ENCODE results near the gene KCNH5. TPM values are rescaled to one million over a fixed set of nuclear protein-coding genes. Genes with fewer than 3 reads are reported as not detected.

KCNH5 gene
- total RNA-seq, 2 donors from 2014 or later: not detected

- Histone ChIP-seq H3K27me3 (replicated peaks; ENCODE audit: insufficient read depth) (no peaks in the 10 kb centered on the region), H3K36me3 (no peaks in the 10 kb centered on the region), H3K27ac (no peak overlapping the region), H3K9me3 (no peaks in the 10 kb centered on the region), H3K4me3 (no peak overlapping the region), H3K4me1 (ENCODE audit: control insufficient read depth in 1 of 2, low read depth in 2 of 2) (no peaks in the 10 kb centered on the region)
- DNase-seq (ENCODE audit: low spot score): no peak
- no peak for ATAC-seq (ENCODE audit: insufficient number of reproducible peaks, low FRiP score, low read depth)
- TF ChIP-seq CTCF (IDR thresholded peaks at IDR 0.05): no peak
Measured at GRCh38 chr14:62889364-62889763, 155.9 kb downstream of the KCNH5 start.

- H3K27me3 ChIP-seq (replicated peaks; ENCODE audit: insufficient read depth): no peaks in the 10 kb centered on the region
- no peak overlapping the region for H3K4me3 ChIP-seq
- DNase-seq (ENCODE audit: low spot score) (no peak), ATAC-seq (ENCODE audit: insufficient number of reproducible peaks, low FRiP score, low read depth) (no peak)
- TF ChIP-seq CTCF (IDR thresholded peaks at IDR 0.05): no peak
- H3K27ac ChIP-seq: no peak overlapping the region
- H3K9me3 ChIP-seq: no peaks in the 10 kb centered on the region
- H3K36me3 ChIP-seq: no peaks in the 10 kb centered on the region
- H3K4me1 ChIP-seq (ENCODE audit: control insufficient read depth in 1 of 2, low read depth in 2 of 2): no peaks in the 10 kb centered on the region
Measured at GRCh38 chr14:62886461-62886860, 158.8 kb downstream of the KCNH5 start.

- no peak for TF ChIP-seq CTCF (IDR thresholded peaks at IDR 0.05)
- ATAC-seq (ENCODE audit: insufficient number of reproducible peaks, low FRiP score, low read depth) (no peak), DNase-seq (ENCODE audit: low spot score) (no peak)
- Histone ChIP-seq H3K9me3 (no peaks in the 10 kb centered on the region), H3K4me1 (ENCODE audit: control insufficient read depth in 1 of 2, low read depth in 2 of 2) (no peaks in the 10 kb centered on the region), H3K4me3 (no peak overlapping the region), H3K27me3 (replicated peaks; ENCODE audit: insufficient read depth) (no peaks in the 10 kb centered on the region), H3K36me3 (no peaks in the 10 kb centered on the region), H3K27ac (no peak overlapping the region)
Measured at GRCh38 chr14:62885451-62885850, 159.8 kb downstream of the KCNH5 start.

- ATAC-seq (ENCODE audit: insufficient number of reproducible peaks, low FRiP score, low read depth) (no peak), DNase-seq (ENCODE audit: low spot score) (no peak)
- no peak for TF ChIP-seq CTCF (IDR thresholded peaks at IDR 0.05)
- Histone ChIP-seq H3K27ac (no peak overlapping the region), H3K4me1 (ENCODE audit: control insufficient read depth in 1 of 2, low read depth in 2 of 2) (no peaks in the 10 kb centered on the region), H3K9me3 (no peaks in the 10 kb centered on the region), H3K4me3 (no peak overlapping the region), H3K36me3 (no peaks in the 10 kb centered on the region), H3K27me3 (replicated peaks; ENCODE audit: insufficient read depth) (no peaks in the 10 kb centered on the region)
Measured at GRCh38 chr14:62882967-62883366, 162.3 kb downstream of the KCNH5 start.

DNA sequence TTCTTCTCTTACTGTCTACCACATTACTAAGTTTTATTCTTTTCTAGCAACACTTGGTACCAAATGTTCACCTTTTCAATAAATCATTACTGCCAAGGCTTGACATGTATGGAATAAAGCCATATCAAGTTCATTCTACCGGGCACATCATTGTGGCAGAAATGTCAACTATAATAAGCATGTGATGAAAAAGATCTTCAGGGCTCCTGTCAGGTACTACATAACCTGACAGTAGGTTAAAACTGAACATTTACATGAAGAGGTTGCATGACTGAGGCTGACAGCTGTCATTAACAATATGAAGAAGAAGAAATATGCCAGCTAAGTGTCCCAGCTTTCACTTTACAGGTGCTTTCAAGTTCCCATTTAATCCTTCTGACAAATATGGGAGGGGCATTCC lies 178.9 kb downstream of the KCNH5 start:
- H3K36me3 ChIP-seq: no peaks in the 10 kb centered on the region

More for the DNA sequence above, 178.9 kb downstream of the KCNH5 start:
- TF ChIP-seq CTCF (IDR thresholded peaks at IDR 0.05): no peak
- no peak for ATAC-seq (ENCODE audit: insufficient number of reproducible peaks, low FRiP score, low read depth)
- Histone ChIP-seq H3K4me3 (no peak overlapping the region), H3K27me3 (replicated peaks; ENCODE audit: insufficient read depth) (no peaks in the 10 kb centered on the region), H3K4me1 (ENCODE audit: control insufficient read depth in 1 of 2, low read depth in 2 of 2) (no peaks in the 10 kb centered on the region), H3K9me3 (no peaks in the 10 kb centered on the region), H3K27ac (no peak overlapping the region)
- DNase-seq (ENCODE audit: low spot score): no peak

All from thoracic aorta (tissue), 2 donors.